ENCODE data around the gene MAGEE1.

The MAGEE1 gene

GRCh38 chrX:76427560-76428242, at the start of gene MAGEE1:
MAGEE1 (plus strand) TSS chrX:76427710; CDS start chrX:76427931, 221 bp downstream.
- peak; percentile 43 for DNase-seq

- DNase-seq, result no peak
Observed at GRCh38 chrX:76398970-76399369, 28.5 kb upstream of the MAGEE1 start.

- DNase-seq, result no peak
Observed at GRCh38 chrX:76407795-76408194, 19.7 kb upstream of the MAGEE1 start.

GRCh38 chrX:76420237-76420636, 7.3 kb upstream of the MAGEE1 start:
- no peak for DNase-seq

GRCh38 chrX:76428243-76429130, 977 bp downstream of the MAGEE1 start:
- no peak for DNase-seq

GRCh38 chrX:76433219-76433618, 5.7 kb downstream of the MAGEE1 start:
- DNase-seq, result no peak

GRCh38 chrX:76434103-76434741, 6.7 kb downstream of the MAGEE1 start:
- no peak for DNase-seq

GRCh38 chrX:76439188-76439587, 11.7 kb downstream of the MAGEE1 start:
- DNase-seq, result no peak

- no peak for DNase-seq
Observed at GRCh38 chrX:76453737-76454406, 26.4 kb downstream of the MAGEE1 start.

- DNase-seq, result no peak
Observed at GRCh38 chrX:76454456-76454927, 27.0 kb downstream of the MAGEE1 start.

GRCh38 chrX:76477353-76477752, 49.8 kb downstream of the MAGEE1 start:
- no peak for DNase-seq

Data from NCI-H526 treated with DMSO at 0.1 percent for 48 hours (cell line).